GM19193 (cell line): ENCODE data around the gene MRNIP.

Source experiments
- POLR2A ChIP-seq: IDR thresholded peaks from 4 replicates; pipeline ENCODE4 v1.6.1; 2011; ENCODE audit not compliant: insufficient read depth, insufficient read length; ENCODE audit errors: extremely low read depth

The MRNIP gene

DNA sequence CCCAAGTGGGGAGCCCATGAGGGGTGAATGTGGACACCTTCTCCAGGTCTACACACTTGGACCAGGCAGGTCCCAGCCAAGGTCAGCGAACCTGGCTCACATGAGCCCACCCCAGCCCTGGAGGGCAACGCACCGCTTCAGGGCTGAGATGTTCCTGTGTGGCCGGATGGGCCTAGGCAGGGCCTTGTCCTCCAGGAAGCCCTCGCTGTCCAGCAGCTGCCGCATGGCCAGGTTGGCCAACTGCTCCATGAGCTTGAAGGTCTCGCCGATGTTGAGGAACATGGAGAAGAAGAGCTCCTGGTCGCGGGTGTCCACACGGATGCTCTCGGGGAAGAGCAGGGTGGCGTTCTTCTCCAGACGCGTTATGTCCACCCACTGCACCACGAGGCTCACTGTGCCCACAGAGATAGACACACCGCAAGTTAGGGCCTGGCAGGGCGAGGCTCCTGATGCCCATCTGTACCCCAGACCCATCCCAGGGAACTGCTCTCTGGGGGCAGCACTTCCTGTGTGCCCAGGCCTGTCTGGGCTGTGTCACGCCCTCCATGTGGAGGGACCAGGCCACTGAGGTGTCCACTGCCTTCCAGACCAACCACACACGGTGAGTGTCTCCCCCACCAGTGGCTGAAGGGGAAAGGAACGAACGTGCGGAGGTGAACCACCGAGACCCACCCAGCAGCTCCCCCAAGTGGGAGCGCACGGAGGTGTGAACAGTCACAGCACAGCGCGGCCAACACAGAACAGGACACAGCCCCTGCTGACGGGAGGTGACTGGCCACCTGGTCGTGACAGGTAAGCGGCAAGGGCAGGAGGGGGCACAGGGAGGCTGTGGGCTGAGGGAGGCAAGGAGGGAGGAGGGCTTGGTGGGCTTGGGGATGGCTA is 34.7 kb upstream of the MRNIP start:
- no peak for TF ChIP-seq POLR2A

DNA sequence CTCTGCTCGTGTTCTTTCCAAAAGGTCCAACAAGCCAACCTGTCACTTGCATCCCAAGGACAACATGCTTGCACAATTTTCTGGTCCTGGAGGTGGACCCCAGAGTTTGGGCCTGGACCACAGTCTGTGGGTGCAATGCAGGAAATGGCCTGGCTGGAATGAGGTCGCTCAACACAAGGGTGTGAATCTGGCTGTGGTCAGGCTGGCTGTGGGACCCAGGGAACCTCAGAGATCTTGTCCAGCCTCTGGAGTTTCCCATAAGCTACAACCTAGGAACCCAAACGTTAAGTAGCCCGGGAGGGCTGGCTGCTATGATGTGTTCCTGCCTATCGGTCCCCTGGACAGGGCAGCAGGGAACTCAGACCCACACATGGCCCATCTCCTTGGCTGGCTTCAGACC is 33.6 kb upstream of the MRNIP start:
- TF ChIP-seq POLR2A = no peak

DNA sequence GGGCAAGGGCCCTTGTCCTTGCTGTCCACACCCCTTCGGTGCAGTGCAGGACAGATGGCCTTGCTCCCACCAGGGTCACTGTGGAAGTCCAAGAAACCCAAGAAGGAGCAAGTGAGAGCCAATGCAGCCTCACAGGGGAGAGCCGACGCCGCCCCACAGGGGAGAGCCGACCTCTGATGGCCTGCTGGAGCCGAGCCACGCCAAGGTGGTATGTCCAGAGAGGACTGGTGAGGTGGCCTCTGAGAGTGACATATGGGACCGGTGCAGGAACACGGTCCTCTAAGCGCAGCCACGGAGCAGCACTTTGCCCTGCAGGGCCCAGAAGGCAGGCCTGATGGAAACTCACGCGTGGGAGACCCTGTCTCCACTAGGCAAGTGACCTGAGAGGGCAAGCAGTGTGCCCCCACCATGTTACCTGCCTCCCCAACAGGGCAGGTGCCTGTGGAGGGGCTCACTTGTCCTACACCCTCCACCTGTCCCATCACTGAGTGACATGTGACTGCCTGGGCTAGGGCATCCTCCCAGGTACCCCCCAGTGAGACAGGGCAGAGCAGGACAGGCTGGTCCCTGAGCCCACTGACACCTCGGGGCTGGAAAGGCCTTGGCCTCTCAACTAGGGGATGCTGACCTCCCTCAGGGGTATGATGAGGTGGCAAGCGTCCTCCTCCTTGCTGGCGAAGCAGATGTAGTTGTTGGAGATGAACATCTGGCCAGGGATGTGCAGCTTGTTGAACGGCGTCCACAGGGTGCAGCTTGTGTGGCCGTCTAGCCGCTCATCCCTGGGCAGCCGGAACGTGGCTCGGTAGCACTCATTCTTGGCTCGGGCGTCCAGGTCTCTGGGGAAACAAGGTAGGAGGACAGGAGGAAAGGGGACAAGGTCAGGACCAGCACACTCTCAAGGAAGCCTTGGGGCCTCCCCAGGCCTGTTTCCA is 32.4 kb upstream of the MRNIP start:
- TF ChIP-seq POLR2A = no peak

DNA sequence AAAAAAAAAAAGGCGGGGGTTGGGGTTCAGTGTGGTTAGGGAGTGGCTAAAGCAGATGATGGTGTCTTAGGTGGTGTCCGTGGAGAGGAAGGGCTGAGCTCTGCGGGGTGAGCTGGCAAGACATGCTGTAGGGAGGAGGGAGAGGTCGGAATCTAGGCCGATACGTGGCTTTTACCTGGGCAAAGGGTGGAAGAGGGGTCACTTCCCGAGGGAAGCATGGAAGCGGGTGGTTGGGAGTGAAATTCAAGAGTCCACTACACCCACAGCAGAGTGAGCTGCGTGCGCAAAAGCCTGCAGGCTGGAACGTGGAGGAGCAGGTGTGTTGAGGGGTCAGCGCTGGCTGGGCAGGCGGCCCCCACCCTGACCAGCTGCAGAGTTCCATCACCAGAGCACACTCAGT is 31.3 kb upstream of the MRNIP start:
- no peak for TF ChIP-seq POLR2A

DNA sequence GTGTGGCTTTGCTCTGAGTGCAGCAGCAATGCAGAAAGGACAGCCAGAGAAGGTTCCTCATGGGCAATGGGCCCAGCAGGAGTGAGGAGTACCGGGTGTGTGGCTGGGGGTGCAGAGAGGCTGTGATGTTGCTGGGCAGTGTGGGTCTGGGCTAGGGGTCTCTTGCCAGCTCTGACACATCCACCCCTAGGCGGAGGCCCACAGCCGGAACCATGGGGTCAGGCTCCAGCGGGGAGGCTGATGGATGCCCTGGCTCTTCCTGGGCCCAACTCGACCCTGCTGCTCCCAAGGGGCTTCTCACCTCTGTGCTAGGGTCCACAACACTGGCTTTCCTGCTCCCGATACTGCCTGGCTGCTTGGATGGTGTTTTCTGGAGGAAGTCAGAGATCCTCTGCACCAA is 29.2 kb upstream of the MRNIP start:
- no peak for TF ChIP-seq POLR2A

DNA sequence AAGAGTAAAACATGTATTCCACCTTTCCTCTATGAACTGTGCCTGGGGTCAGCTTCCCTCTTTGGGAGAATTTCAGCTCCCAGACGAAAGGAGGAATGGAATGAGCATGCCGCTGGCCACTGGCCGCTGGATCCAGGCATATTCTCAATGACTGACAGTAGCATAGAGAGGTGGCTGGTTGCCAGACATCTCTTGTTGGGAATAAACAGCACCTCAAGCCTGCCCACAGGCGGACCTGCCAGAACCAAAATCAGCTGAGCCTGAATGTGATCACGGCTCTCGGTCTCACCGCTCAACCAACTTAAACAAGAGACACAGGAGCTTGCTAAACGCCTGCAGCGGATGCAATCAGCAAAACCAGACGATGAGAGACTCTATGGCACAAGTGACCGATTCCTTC is 28.5 kb upstream of the MRNIP start:
- no peak for TF ChIP-seq POLR2A

DNA sequence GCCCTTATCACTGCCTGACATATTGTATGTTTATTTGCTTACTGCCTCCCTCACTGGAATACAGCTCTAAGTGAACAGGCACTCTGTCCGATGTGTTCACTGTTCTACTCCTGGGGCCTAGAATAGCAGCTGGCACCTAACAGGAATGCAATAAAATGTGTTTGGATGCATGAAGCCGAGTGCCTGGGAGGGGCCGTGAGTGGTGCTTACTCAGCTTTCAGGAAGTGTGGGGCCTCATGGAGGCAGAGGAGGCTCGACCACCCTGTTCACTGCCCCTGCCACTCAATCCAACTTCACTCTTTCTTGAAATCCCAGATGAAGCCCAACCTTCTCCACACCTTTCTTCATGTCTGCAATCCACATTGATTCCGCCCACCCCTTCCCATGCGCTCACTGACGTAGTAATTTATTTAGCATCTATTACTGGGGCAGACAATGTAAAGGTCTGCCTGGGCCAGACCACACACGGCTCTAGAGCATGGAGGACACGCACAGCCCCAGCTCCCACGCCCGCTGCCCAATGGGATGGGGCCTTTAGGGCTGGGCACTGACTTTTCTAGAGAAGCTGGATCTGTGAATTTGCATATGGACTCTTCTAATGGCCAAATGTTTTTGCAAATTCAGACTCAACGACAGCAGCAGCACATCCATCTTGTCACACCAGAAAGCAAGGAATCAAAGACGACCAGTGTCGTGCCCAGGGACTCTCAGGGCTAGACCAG is 27.7 kb upstream of the MRNIP start:
- TF ChIP-seq POLR2A = no peak

DNA sequence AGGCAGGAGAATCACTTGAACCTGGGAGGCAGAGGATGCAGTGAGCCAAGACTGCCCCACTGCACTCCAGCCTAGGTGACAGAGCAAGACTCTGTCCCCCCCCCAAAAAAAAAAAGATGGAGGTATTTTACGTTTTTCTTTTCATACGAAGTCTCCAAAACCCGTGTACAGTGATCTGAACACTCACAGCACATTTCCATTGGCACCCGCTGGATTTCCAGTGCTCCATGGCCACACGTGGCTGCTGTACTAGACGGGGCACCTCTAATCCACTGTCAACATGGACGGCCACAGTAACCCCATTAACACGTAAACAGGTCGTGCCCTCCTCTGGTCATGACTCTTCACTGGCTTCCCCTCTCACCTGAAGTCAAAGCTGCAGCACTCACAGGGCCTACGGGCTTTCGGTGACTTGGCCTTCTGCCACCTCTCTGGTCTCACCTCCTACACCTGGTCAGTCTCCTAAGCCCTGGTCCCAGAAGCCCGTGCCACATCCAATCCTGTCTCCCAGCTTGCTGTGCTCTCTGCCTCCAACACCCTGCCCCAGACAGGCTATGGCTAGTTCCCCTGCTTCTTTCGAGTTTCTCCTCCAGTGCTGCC is 27.0 kb upstream of the MRNIP start:
- TF ChIP-seq POLR2A = no peak

DNA sequence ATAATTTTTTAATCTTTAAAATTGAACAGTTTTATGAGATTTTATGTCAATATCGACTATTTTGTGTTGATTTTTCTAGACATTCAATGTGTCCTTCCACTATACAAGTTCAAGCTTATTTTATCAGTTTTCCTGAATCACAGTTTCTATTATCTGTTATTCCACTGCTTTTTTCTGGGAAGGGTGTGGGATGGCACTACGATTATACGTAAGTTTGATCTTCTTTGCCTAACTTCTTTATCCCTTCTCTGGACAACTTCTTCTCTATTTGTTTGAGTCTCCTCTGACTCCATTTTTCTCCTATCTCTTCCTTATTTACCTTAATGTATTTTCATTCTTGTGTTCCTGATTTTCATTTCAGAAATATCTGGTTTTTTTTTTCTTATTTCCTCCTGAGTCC is 24.5 kb upstream of the MRNIP start:
- TF ChIP-seq POLR2A = no peak

DNA sequence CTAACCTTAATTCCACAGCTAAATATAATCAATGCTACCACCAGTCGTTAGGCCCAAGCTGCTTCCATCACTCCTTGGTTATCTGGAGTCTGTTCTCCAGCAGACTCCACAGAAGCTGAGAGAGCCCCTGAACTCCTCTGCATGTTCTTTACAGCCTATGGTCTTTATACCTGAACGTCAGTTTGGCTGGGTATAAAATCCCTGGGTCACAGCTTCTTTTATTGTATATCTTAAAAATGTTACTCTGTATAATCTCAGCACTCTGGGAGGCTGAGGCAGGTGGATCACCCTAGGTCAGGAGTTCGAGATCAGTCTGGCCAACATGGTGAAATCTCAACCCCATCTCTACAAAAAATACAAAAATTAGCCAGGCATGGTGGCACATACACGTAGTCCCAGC is 23.7 kb upstream of the MRNIP start:
- no peak for TF ChIP-seq POLR2A

DNA sequence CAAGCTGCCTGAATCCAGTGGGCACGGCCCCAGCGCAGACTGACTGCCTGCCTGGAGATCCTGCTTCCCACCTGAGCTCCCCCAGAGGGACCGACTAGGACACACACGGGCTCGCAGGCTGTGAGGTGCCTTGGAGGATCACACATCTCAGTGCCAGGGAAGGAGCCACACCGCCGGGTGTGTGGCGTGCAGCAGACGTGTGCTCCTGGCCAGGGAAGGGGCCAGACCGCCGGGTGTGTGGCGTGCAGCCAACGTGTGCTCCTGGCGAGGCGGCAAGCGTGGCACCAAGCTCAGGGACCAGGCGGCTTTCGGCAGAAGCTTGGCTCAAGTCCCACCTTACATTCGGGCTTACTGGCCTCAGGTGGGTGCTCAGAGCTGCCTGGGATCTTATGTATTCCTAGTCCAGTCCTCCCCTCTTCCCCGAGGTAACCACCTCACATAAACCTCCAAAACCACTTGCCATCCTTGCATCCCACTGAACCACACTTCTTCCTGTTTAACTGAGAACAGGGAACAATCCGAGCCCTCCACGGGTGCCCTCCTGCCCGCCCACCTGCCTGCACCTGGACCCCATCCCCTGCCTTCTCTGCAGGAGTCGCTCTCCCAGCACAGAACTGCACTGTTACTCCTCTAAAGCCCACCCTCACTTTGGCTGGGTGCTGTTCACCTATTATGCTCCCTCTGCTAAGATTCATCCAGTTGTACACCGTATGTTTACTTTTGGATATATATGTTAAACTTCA is 22.4 kb upstream of the MRNIP start:
- no peak for TF ChIP-seq POLR2A

DNA sequence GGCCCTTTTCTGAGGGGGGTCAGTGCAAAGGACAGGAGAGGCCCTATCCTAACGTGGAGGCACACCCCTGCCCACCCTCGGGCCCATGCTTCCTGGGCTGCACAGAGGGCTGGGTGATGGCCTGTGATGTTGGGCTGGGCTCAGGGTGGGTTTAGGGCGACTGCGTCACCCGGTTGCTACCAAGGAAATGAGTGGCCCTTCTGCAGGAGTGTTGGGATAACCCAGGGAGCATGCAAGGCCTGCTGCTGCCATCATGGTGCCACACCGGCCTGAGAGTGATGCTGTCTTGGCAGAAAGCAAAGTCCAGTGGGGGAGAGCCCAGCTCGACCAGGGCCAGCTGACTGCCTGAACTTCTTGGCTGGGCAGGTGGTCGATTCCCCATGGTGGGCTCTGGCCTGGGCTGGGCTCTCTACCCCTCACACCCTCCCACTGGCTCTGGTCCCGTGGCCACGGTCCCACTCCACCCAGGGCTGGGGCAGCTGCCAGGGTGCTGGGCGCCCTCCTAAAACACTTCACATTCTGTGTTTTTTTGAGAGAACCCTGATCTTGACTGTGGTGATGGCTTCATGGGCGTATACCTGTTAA is 21.5 kb upstream of the MRNIP start:
- TF ChIP-seq POLR2A = no peak

DNA sequence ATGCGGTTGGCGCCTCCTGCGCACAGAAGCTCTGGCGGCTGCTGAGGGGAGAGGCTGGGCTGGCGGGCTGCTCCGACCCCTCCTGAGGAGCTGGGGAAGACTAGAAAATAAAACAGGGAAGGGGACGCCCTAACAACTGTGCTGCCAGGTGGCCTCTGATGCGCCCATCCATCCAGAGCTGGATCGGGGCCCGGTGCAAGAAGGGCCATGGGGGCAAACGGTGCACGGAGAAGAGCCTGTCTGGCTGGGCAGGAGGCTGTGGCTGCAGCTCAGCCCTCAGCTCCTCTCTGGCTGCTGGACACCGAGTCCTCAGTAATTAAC is 21.0 kb upstream of the MRNIP start:
- no peak for TF ChIP-seq POLR2A

DNA sequence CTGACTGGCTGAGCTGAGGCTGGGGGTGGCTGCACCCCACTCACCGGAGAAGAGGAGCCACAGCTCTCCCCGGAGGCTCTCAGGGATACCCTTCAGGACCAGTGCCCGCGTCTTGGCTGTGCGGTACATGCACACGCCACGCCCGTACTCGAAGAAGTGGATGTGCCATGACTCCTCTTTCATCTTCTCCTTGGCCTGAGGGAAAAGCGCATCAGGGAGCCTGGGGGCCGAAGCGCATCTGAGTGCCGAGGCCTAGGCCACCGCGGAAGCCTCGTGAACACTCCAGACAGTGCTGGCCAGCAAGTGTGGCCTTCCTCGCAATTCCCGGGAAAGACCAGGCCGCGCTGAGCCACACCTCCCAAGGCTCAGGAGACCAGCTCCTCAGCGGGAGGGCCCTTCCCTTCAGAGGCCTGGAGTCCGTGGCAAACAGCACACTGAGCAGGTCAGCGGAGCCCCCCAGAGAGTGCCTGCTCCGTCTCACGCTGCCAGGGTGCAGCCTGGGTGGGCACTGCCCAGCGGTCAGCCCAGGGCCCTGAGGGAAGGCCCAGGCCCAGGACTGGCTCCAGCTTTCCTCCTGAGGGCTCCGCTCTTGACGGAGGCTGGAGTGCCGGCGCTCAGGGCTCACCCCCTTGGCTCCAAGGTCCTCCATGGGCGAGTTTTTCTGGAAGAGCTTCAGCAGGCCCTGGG is 20.5 kb upstream of the MRNIP start:
- TF ChIP-seq POLR2A = no peak
